HCT116 (cell line): ENCODE data around the gene DMD. TPM values are rescaled to one million over a fixed set of nuclear protein-coding genes. Genes with fewer than 3 reads are reported as not detected.
"Not testable (repeated sequence)": the region's sequence is repeated elsewhere in the genome, so short reads cannot be mapped to it uniquely, and the experiment has no call there.

Experiments
- ATAC-seq: fragments of 200-7000 bp; cut with Tn5 transposase; 2 replicates; pipeline ENCODE4 v1.9.1; 2020; ENCODE audit warnings: mild to moderate bottlenecking, moderate library complexity
- BruUV-seq: library from RNA; stranded (reverse); fragments of 400-500 nt; replicated peaks from 2 replicates; lab custom pipeline; 2021; lab: Mats Ljungman, UMichigan
- CTCF ChIA-PET: fragments of 300-600 bp; sonication (Branson Sonifier 250); formaldehyde crosslinking; loops from one replicate; lab custom pipeline; 2021; ENCODE audit warnings: antibody characterized with exemption; lab: Charles Lee
- POLR2A ChIA-PET: fragments of 300-600, 350-600 bp; sonication (Branson Sonifier 250); formaldehyde crosslinking; loops from one replicate; lab custom pipeline; 2021; ENCODE audit warnings: antibody characterized with exemption; lab: Charles Lee
- RAD21 ChIA-PET, 2 experiments: fragments of 300-600 bp; sonication (Branson Sonifier 250); formaldehyde crosslinking; loops; one replicate each; lab custom pipeline; 2023; ENCODE audit warnings: low total read pairs in 2 of 2; ENCODE audit not compliant: uncharacterized antibody in 2 of 2, unreplicated experiment in 2 of 2, low non-redundant PET in 1 of 2; lab: Charles Lee
- DNase-seq: peaks from one replicate; pipeline ENCODE4 v3.0.0-alpha.2; 2010; ENCODE audit warnings: low read depth, low spot score
- H2AFZ ChIP-seq: fragments of 200-600 bp; shearing (Covaris generic), sonication (generic); 2 replicates; pipeline ENCODE4 v1.6.1; 2017; ENCODE audit warnings: low read depth, mixed run types, mixed read lengths, antibody characterized with exemption, low read length; ENCODE audit not compliant: poor library complexity, severe bottlenecking
- H3K27ac ChIP-seq: 2 replicates; pipeline ENCODE4 v1.5.1; 2012; ENCODE audit warnings: low read depth, low read length
- H3K27me3 ChIP-seq: fragments of 200-600 bp; sonication (generic); 2 replicates; pipeline ENCODE4 v1.6.1; 2016; ENCODE audit warnings: mixed run types, low read length, mixed read lengths; ENCODE audit not compliant: insufficient read depth
- H3K36me3 ChIP-seq, 2 experiments: fragments of 200-500 bp in 1 of 2; fragments of 200-600 bp in 1 of 2; sonication (Bioruptor generic) in 1 of 2; sonication (generic) in 1 of 2; 2 replicates each; pipeline versions ENCODE4 v1.5.1 to v1.6.1; 2014 to 2016; ENCODE audit warnings: low read length in 2 of 2, inconsistent platforms in 1 of 2, mixed read lengths in 1 of 2, mixed run types in 1 of 2; ENCODE audit not compliant: insufficient read depth in 2 of 2, control insufficient read depth in 1 of 2
- H3K4me1 ChIP-seq, 2 experiments: fragments of 200-600 bp in 1 of 2; sonication (generic) in 1 of 2; 2 replicates each; pipeline versions ENCODE4 v1.5.1 to v1.6.1; 2012 to 2017; ENCODE audit warnings: low read length in 2 of 2, inconsistent platforms in 1 of 2, mild to moderate bottlenecking in 1 of 2, mixed read lengths in 1 of 2, mixed run types in 1 of 2, moderate library complexity in 1 of 2; ENCODE audit not compliant: insufficient read depth in 2 of 2, control insufficient read depth in 1 of 2
- H3K4me2 ChIP-seq: fragments of 200-600 bp; sonication (generic); 2 replicates; pipeline ENCODE4 v1.6.1; 2017; ENCODE audit warnings: mixed run types, low read length, mixed read lengths
- H3K4me3 ChIP-seq, 2 experiments: fragments of 200-600 bp in 1 of 2; sonication (generic) in 1 of 2; replicated peaks in 1 of 2; 2 replicates each; pipeline ENCODE4 v1.5.1; 2011 to 2016; ENCODE audit warnings: low read length in 2 of 2, control low read depth in 1 of 2, low read depth in 1 of 2, mild to moderate bottlenecking in 1 of 2, mixed read lengths in 1 of 2, mixed run types in 1 of 2
- H3K79me2 ChIP-seq: fragments of 200-600 bp; sonication (generic); 2 replicates; pipeline ENCODE4 v1.6.1; 2017; ENCODE audit warnings: mild to moderate bottlenecking, mixed run types, low read length, moderate library complexity, mixed read lengths; ENCODE audit not compliant: insufficient read depth
- H3K9ac ChIP-seq: fragments of 200-600 bp; sonication (generic); 2 replicates; pipeline ENCODE4 v1.6.1; 2016; ENCODE audit warnings: low read length, mixed read lengths
- H3K9me2 ChIP-seq: fragments of 200-600 bp; sonication (generic), shearing (Covaris generic); 2 replicates; pipeline ENCODE4 v1.6.1; 2017; ENCODE audit warnings: mixed run types, mild to moderate bottlenecking, moderate library complexity; ENCODE audit not compliant: insufficient read depth
- H3K9me3 ChIP-seq, 2 experiments: fragments of 200-500 bp in 1 of 2; fragments of 200-600 bp in 1 of 2; sonication (Bioruptor generic) in 1 of 2; sonication (generic) in 1 of 2; 2 replicates each; pipeline ENCODE4 v1.6.1; 2014 to 2017; ENCODE audit warnings: low read length in 2 of 2, mixed read lengths in 2 of 2, inconsistent platforms in 1 of 2, low read depth in 1 of 2, mild to moderate bottlenecking in 1 of 2, mixed run types in 1 of 2, moderate library complexity in 1 of 2; ENCODE audit not compliant: control insufficient read depth in 1 of 2, insufficient read depth in 1 of 2
- H4K20me1 ChIP-seq: fragments of 200-600 bp; sonication (generic), shearing (Covaris generic); 2 replicates; pipeline ENCODE4 v1.6.1; 2017; ENCODE audit warnings: mixed run types, mild to moderate bottlenecking, moderate library complexity; ENCODE audit not compliant: insufficient read depth
- POLR2AphosphoS5 ChIP-seq: IDR thresholded peaks from 2 replicates; pipeline ENCODE4 v1.6.1; 2011; ENCODE audit warnings: mild to moderate bottlenecking, low read depth, low read length, moderate library complexity
- RAD21 ChIP-seq: IDR thresholded peaks from 2 replicates; pipeline ENCODE4 v1.6.1; 2012; ENCODE audit warnings: low read depth, mild to moderate bottlenecking
- intact Hi-C: fragments of 100-400 bp; cut with micrococcal nuclease; formaldehyde crosslinking; loops from 2 replicates; pipeline ENCODE4 v1.10.0; 2022
- total RNA-seq: library from RNA; stranded (reverse); gene quantifications from one replicate; pipeline ENCODE4 v1.2.1, GENCODE V29; 2021; ENCODE audit not compliant: unreplicated experiment
- TF ChIP-seq, protein P1 (sequence below): IDR thresholded peaks from 2 replicates; pipeline ENCODE4 v1.6.1; 2012; ENCODE audit warnings: low read depth
- TF ChIP-seq, protein P2 (sequence below): IDR thresholded peaks from 2 replicates; pipeline ENCODE4 v1.6.1; 2012
- TF ChIP-seq, protein P3 (sequence below), 3 experiments: fragments of 200-600 bp in 1 of 3; sonication (generic) in 1 of 3; IDR thresholded peaks in 2 of 3; conservative IDR thresholded peaks in 1 of 3; 2 replicates each; pipeline ENCODE4 v1.5.1; 2012 to 2017; ENCODE audit warnings: low read depth in 2 of 3, low read length in 2 of 3, antibody characterized with exemption in 1 of 3, borderline replicate concordance in 1 of 3, control low read depth in 1 of 3, mild to moderate bottlenecking in 1 of 3, mixed read lengths in 1 of 3, mixed run types in 1 of 3, moderate library complexity in 1 of 3; ENCODE audit not compliant: insufficient read depth in 1 of 3

DMD gene
- total RNA-seq, 1 experiment from 2014 or later: 0.05 TPM

DNA sequence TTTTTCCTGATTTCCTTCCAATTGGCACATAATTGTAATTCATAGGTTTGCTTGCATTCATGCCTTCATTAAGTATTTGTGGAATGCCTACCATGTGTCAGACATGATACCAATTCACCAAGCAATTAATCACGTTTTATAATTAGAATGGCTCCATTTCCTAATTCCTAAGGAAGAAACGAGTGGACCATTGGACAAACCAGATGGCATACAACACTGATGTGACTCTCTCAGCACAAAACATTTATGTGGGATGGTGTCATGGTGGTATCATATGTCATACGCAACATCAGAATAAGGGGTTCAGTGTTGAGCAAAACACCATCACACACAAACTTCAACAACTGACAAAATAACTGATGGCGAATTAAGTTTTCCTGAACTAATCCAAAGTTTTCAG lies 502.8 kb downstream of the DMD start (continued):
- TF ChIP-seq, protein P1, sequence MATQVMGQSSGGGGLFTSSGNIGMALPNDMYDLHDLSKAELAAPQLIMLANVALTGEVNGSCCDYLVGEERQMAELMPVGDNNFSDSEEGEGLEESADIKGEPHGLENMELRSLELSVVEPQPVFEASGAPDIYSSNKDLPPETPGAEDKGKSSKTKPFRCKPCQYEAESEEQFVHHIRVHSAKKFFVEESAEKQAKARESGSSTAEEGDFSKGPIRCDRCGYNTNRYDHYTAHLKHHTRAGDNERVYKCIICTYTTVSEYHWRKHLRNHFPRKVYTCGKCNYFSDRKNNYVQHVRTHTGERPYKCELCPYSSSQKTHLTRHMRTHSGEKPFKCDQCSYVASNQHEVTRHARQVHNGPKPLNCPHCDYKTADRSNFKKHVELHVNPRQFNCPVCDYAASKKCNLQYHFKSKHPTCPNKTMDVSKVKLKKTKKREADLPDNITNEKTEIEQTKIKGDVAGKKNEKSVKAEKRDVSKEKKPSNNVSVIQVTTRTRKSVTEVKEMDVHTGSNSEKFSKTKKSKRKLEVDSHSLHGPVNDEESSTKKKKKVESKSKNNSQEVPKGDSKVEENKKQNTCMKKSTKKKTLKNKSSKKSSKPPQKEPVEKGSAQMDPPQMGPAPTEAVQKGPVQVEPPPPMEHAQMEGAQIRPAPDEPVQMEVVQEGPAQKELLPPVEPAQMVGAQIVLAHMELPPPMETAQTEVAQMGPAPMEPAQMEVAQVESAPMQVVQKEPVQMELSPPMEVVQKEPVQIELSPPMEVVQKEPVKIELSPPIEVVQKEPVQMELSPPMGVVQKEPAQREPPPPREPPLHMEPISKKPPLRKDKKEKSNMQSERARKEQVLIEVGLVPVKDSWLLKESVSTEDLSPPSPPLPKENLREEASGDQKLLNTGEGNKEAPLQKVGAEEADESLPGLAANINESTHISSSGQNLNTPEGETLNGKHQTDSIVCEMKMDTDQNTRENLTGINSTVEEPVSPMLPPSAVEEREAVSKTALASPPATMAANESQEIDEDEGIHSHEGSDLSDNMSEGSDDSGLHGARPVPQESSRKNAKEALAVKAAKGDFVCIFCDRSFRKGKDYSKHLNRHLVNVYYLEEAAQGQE: no peak
- no peak for TF ChIP-seq RAD21
- TF ChIP-seq POLR2AphosphoS5: no peak
- TF ChIP-seq, protein P2, sequence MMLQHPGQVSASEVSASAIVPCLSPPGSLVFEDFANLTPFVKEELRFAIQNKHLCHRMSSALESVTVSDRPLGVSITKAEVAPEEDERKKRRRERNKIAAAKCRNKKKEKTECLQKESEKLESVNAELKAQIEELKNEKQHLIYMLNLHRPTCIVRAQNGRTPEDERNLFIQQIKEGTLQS: no peak
- TF ChIP-seq, protein P3, sequence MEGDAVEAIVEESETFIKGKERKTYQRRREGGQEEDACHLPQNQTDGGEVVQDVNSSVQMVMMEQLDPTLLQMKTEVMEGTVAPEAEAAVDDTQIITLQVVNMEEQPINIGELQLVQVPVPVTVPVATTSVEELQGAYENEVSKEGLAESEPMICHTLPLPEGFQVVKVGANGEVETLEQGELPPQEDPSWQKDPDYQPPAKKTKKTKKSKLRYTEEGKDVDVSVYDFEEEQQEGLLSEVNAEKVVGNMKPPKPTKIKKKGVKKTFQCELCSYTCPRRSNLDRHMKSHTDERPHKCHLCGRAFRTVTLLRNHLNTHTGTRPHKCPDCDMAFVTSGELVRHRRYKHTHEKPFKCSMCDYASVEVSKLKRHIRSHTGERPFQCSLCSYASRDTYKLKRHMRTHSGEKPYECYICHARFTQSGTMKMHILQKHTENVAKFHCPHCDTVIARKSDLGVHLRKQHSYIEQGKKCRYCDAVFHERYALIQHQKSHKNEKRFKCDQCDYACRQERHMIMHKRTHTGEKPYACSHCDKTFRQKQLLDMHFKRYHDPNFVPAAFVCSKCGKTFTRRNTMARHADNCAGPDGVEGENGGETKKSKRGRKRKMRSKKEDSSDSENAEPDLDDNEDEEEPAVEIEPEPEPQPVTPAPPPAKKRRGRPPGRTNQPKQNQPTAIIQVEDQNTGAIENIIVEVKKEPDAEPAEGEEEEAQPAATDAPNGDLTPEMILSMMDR (IDR thresholded peaks at IDR 0.05 in 2 of 3, conservative IDR thresholded peaks at IDR 0.05 in 1 of 3; ENCODE audit: borderline replicate concordance in 1 of 3, insufficient read depth in 1 of 3, low read depth in 2 of 3, low read length in 2 of 3): no peak

DNA sequence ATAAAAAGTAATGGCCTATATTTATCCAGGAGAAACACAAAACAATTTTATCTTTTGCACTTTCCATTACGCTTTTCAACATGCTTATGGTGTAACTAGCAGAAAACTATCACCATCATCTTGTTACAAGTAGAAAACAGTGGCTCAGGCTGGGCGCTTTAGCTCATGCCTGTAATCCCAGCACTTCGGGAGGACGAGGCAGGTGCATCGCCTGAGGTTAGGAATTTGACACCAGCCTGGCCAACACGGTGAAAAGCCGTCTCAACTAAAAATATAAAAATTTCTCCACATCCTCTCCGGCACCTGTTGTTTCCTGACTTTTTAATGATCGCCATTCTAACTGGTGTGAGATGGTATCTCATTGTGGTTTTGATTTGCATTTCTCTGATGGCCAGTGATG lies 506.0 kb downstream of the DMD start:
- ATAC-seq, H3K4me2 ChIP-seq, H2AFZ ChIP-seq, H3K27me3 ChIP-seq, H3K79me2 ChIP-seq, H3K4me3 ChIP-seq, POLR2A ChIA-PET, H3K4me1 ChIP-seq, H3K36me3 ChIP-seq, H4K20me1 ChIP-seq, H3K27ac ChIP-seq, BruUV-seq, CTCF ChIA-PET, H3K9me2 ChIP-seq, H3K9ac ChIP-seq, RAD21 ChIA-PET, H3K9me3 ChIP-seq, intact Hi-C loops, DNase-seq: not testable (repeated sequence)
